Activated gamma-delta T cell (primary cell): ENCODE data around the gene LTB4R.

Experiments
- DNase-seq: peaks from one replicate; lab custom pipeline; 2025; lab: John Stamatoyannopoulos, UW
- total RNA-seq, 2 donors: gene quantifications; one replicate each; lab custom pipeline; 2026; lab: John Stamatoyannopoulos, UW

The LTB4R gene, protein sequence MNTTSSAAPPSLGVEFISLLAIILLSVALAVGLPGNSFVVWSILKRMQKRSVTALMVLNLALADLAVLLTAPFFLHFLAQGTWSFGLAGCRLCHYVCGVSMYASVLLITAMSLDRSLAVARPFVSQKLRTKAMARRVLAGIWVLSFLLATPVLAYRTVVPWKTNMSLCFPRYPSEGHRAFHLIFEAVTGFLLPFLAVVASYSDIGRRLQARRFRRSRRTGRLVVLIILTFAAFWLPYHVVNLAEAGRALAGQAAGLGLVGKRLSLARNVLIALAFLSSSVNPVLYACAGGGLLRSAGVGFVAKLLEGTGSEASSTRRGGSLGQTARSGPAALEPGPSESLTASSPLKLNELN
- 36.8 to 38.8 reads per million in 2 donors for total RNA-seq

DNA sequence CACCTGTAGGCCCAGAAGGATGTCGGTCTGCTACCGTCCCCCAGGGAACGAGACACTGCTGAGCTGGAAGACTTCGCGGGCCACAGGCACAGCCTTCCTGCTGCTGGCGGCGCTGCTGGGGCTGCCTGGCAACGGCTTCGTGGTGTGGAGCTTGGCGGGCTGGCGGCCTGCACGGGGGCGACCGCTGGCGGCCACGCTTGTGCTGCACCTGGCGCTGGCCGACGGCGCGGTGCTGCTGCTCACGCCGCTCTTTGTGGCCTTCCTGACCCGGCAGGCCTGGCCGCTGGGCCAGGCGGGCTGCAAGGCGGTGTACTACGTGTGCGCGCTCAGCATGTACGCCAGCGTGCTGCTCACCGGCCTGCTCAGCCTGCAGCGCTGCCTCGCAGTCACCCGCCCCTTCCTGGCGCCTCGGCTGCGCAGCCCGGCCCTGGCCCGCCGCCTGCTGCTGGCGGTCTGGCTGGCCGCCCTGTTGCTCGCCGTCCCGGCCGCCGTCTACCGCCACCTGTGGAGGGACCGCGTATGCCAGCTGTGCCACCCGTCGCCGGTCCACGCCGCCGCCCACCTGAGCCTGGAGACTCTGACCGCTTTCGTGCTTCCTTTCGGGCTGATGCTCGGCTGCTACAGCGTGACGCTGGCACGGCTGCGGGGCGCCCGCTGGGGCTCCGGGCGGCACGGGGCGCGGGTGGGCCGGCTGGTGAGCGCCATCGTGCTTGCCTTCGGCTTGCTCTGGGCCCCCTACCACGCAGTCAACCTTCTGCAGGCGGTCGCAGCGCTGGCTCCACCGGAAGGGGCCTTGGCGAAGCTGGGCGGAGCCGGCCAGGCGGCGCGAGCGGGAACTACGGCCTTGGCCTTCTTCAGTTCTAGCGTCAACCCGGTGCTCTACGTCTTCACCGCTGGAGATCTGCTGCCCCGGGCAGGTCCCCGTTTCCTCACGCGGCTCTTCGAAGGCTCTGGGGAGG is at the start of gene LTB4R:
Gene LTB4R (plus strand): TSS at position 857 of the 959 bp plus-strand sequence. CDS start 4,150 bp downstream, outside the sequence.
- DNase-seq = peak; percentile 66

DNA sequence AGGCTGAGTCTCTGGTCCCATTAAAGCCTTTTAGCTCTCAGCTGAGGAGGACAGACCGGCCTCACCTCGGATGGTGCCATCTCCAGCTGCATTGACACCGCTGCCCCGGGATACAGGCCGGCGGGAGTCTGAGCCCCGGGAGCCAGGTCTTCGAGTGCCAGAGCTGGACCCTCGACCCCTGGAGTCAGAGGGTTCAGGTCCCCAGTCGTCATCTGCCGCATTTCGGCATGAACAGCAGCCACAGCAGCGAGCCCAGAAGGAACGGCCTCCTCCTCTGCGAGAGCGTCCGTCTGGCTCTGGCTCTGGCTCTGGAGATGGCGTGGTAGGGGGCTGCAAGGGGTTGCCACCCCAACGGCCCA is 49.4 kb upstream of the LTB4R start:
- DNase-seq = no peak

DNA sequence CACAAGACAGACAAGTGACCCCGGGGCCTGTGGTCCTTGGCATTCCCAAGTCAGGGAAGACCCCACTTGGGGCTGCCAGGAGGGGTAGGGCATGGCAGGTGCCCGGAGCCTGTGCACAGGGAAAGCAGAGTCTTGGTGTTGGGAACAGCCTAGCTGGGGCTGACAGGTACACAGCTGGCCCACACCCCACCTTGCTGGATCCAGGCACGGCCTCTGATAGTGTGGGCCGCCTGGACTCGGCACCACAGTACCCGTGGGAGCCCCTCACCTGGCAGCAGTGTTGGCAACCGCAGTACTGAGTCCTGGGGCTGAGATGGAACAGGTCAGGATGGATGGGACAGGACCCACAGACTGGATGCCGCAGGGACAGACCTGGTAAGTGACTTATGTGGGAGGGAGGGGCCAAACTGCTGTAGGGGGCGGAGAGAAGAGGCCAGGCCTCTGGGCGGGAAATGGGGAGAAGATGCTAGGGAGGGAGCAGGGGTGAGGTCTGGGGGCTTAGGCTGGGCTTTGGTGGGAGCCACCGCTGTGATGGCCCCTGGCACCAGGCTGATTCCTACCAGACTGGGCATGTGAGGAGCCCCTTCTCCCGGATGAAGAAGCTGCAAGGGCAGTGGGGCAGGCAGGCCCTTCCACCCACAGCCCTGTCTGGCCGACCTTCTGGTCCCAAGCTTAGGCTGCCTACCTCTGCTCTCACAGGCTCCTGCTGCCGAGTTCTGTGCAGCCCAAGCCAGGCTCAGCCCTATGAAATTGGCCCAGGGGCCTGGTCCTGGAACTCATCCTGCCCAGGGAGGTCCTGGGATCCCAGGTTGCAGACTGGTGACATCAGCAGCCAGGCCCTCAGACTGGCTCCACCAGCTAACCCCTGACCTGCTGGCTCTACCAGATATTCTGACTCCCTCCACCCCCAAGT is 48.2 kb upstream of the LTB4R start, which contains the start of gene TGM1:
Gene TGM1 (minus strand): TSS at position 357 of the 913 bp plus-strand sequence. CDS start 825 bp downstream, outside the sequence.
- no peak for DNase-seq

DNA sequence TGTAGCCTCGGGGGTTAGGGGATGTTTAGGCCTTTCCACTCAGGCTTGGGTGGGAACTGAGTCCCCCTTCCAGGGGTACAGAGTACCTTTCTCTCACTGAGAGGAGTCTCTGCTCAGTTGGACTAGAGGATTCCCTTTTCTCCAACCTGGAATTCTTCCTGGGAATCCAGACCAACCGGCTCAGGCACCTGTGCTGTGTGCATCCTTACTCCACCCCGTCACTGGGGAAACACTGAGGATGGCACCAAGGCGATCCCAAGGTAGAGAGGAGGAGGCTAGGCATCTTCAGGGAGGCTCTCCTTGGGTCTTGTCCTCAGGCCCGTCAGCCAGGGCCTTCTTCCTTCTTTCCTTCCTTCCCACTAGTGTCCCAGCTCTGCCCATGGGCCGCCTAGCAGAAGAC is 47.5 kb upstream of the LTB4R start:
- no peak for DNase-seq

DNA sequence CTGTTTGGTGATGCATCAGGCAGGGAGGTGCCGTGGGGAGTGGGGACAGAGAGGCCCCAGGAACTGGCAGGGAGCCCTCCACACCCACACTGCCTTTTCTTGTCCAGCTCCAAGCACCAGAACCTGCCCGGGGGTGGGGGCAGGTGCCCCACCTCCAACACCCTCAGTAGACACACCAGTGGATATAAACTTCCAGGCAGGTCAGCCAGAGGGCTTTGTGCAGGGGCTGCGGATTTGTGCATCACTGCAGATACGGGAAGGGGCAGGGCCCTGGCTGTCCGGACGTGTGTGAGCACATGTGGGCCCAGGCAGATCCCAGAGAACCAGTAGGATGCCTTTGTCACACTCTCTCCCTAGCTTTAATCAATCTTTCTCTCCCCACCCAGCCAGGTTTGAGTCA is 47.0 kb upstream of the LTB4R start:
- no peak for DNase-seq

DNA sequence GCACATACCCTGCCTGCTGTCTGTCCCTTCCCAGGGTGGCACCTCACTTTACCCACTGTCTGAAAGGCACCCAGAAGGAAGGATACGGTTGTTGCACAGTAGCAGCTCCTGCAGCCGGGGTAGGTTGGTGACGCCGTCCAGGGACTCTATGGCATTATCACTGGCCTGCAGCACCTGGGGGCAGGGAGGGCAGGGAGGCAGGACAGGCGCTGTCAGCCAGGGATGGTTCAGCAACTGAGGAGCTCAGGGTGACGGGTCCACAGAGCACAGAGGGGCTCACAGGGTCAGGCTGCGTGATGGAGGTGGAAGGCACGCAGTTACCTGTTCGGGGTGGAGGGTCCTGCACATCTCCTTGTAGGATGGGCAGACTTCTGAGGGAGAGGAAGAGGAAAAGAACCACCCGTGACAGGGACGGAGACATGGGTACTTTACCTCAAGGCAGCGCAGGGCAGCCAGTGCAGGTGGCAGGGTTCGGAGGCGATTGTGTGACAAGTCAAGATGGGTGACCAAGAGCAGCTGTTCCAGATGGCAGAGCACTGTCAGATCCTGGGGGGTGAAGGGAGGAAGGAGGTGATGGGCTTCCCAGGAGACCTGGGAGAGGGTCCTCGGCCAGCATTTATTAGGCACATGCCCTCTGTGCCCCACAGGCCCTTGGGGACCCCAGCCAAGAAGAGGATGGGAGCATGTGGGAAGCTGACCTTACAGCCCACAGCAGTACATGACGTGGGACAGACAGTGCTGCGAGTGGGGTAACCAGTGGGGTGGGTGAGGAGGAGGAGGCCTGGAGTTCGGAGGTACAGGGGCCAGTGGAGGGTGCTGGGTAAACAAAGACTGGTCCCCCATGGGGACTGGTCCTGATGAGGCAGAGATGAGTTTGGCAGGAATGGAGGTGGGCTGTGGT is 44.7 kb upstream of the LTB4R start:
- no peak for DNase-seq

DNA sequence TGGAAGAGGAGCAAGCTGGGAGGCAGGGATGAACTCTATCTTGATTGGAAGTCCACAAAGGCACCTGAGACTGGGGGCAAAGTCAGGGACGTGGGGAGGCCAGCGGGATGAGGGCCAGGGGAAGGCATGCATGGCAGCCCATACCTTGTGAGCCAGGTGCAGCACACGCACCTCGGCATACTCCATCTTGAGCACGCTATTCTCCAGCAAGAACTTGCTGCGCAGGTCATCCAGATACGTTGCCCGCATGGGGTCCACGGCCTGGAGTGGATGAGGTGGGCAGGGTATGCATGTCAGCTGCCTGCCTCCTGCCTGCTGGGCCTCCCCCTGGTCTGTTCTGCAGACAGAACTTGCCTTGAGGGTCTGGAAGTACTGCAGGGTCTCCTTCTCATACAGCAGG is 43.8 kb upstream of the LTB4R start:
- DNase-seq = no peak

DNA sequence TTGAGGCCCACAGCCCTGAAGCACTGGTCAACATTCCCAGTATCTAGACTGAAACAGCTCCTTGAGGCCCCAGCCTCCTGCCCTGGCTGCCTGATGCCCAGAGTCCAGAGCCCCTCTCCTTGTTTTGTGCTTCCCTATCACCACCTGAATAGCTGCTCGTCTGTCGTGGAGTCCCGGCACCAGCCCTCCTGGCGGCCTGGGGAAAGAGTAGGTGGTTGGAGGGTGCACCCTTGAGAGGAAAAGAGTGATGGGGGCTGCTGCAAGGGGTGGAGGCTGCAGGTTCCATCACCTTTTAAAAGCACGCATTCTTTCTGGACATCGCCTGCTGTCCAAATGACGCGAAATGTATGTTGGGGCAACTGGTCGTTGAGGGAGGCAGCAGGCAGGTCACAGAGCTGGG is 43.1 kb upstream of the LTB4R start:
- no peak for DNase-seq

DNA sequence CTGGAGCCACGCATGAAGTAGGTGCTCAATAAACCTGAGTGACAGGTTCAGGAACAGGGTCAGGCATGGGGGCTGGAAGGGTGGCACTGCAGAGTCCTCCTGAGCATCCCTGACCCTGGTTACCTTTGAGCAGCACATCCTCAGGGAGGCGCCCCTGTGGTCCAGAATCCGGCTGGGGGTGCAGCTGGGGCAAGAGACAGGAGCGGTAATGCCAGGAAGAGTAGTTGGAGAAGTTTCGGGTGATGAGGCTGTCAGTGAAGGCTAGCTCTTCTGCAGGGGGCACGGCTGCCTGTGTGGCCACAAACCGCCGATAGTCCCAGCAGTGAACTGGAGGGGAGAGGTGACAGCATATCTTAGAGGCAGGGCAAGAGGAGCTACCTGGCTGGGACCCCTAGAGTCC is 41.9 kb upstream of the LTB4R start:
- no peak for DNase-seq

DNA sequence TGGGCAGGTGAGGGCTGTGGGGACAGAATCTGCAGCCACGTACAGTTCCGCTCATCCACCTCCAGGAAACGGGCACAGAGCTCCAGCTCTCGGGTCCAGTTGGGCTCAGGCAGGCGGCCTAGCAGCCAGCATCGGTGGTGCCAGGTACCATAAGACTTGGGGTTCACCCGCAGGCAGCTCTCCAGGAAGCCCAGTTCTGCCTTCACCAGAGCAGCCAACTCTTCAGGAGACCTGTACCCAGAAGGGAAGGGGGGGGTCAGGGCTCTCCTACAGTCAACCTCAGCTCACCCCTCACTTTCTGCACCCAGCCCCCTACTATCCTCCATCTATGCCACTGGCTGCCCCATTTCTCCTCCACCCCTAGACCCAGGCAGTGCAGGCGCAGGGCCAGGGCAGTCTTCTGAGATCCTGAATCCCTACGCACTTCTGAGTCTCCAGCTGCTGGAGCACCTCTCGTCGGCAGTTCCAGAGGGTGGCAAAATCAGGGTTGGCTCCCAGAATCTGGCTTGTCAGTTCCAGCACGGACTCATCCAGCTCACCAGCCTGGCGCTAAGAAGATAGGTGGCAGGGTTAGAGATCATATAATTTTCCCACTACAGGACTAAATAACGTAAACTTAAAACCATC is 41.3 kb upstream of the LTB4R start:
- DNase-seq = no peak

DNA sequence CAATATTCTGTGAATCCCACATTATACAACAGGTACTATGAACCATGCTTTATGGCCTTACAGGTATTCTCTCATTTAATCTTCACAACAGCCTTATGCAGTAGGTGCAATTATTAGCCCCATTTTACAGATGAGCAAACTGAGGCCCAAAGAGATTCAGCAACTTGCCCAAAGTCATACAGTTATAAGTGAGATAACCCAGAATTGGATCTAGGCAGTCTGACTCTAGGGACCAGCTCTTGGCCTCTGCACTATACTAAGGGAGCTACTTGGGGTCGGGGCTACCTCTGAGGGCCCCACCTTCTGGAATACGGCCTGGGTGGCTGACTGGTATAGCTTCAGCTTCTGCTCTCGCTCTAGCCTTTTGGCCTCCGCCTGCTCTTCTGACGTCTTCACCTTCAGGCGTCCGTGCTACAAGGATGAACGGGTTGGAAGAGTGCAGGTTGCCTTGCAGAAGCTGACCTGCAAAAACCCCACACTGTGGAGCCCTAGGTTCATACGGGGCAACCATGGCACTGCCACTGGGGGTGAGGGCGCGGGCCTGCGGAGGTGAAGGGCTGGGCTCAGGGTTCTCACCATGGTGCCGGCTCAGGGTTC is 40.7 kb upstream of the LTB4R start:
- DNase-seq = no peak

DNA sequence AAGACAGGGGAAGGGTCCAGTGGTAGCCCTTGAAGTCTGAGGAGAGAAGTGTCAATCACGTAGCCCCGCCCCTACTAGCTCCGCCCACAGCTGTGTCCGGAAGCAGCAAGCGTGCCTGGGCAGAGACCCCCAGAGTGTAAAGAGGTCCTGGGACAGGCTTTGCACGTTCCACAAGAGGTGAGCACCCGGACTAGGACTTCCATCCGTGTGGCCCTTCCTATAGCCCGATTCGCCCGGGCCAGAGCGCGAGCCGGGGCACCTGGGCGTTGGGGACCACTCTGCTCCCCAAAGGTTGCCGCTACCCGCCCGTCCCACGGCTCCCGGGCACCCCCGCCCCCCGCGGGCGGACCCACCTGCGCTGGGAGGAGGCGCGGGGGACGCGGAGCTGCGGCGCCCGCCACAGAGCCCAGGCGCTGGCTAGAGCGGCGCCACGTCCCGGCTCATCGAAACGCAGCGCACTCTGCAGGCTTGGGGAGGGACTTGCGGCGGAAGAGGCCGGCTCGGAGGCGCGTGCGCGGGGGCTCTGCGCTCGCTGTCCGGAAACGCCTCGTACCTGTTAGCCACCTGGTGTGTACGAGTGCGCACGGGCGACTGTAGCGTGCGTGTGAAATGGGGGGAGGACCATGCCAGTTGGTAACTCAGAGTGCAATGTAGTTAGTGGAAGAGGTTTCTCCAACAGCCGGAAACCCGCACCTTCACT is 40.0 kb upstream of the LTB4R start, which contains the start of gene RABGGTA:
Gene RABGGTA (minus strand): TSS at position 464 of the 700 bp plus-strand sequence. CDS start 482 bp downstream, outside the sequence.
- DNase-seq = peak; percentile 91

DNA sequence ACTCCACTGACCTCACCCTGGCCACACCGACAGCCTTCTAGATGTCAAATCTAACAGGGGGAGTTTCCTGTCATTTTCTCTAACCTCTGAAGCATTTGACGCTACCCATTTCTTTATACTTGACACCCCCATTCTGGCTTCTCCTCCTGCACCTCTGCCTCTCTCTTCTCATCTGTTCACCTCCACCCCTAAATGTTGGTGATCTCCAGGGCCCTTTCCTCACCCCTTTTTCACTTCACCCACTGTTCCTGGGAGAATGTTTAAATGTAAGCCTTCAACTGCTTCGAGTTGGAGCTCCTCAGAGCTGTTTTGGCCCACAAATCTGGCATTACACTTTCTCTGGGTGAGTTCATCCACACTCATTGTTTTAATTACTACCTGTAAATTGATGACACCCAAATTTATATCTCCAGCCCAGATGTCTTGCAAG is 39.5 kb upstream of the LTB4R start:
- no peak for DNase-seq

DNA sequence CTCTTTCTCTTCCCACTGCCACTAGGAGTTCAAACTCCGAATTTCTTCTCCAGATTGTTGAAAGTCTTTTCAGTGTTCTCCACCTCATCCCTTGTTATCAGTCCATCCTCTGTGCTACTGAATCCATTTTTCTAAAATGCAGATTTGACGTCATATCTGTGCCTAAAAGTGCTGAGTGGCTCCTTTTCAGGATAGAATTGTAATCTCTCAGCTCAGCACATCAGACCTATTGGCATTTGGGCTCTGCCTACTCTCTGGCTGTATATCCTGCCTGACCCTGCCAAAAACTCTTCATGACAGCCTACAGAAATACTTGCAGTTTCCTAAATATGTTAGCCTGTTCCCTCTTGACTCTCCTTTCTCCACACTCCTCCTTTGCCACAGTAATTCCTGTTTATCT is 38.8 kb upstream of the LTB4R start:
- DNase-seq = no peak

DNA sequence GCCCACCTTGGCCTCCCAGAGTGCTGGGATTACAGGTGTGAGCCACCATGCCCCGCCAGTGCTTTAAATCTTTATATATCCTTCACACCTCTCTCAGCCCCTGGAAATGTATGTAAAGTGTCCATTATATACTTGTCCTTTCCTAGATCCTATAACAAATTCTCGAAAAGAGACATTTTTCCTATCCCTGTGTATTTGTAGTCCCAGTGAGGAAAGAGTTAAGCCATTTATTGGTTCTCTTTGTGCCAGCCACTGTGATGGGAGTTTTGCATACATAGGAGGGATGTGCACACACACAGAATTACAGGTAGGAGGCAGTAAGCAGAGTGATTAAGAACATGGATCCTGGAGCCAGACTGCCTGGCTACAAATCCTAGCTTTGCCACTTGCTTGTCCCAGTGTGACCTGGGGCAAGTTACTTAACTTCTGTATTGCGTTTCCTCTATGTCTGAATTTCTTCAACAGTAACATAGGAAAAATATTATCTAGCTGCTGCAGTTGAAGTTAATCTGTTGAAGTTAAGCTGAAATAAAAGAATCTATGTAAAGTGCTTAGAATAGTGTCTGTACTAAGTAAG is 37.8 kb upstream of the LTB4R start:
- DNase-seq = no peak

DNA sequence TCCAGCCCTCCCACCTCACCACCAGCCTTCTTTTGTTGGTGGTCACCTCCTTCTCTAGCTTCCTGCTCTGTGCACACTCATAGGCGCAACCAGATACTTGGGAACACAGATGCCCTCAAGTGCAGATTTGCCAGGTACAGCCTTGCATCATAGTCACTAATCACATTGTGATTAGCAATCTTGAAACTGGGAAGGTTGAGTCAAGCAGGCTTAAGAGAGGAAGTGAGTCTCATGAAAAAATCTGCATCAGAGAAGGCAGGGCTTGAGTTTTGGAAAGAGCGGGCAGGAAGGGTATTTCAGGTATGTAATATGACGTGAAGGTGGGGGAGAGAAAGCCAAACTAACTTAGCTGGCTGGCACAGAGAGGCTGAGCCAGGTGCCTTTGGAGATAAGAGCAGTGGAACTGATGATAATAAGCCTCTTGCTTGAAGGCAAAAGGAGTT is 37.2 kb upstream of the LTB4R start:
- DNase-seq = no peak

DNA sequence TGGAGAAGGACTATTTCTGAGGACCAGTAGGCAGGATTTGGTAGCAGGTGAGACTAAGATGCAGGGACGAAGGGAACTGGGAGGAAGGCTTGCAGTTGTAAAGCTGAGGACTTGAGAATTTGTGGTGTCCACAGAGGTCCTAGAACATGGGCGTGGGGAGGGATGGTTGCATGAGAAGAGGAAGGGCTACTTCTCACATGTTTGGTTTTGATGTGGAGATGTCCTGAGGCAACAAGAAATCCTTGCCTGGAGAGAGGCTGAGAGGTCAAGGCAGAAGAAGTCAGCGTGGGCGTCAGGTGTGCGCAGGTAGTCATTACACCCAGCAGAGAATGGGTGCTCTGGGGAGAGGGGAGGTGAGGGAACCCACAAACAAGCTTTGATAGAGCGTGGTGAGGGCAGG is 34.2 kb upstream of the LTB4R start:
- no peak for DNase-seq

DNA sequence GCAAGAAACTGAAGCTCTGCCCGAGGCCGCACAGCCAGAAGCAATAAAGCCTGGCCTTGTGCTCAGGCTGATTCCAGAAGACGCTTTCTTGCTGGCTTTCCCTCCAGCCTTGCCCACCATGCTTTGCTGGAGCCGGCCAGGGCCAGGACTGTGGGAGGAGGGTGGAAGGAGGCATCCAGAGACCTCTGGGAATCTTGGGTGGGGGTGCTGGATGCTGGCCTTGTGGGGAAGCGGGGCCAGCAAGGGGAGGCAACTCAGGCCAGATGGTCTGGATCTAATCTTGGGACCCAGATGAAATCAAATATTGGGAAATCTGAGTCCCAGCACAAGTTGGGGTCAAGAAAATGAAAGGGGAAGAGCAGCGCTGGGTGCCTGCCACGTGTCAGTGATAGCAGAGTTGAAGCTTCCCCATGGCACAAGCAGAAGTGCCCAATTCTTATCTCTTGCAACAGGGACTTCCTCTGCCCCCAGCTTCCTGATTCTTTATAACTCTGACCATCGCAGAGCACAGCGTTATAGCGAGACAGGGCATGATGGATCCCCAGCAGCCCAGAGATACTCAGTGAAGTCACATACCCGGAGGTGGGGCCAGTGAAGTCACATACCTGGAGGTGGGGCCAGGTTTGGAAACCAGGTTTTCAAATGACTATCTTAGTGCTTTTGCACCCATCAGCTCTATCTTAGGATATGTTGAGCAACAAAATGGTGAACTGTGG is 33.5 kb upstream of the LTB4R start:
- no peak for DNase-seq
